ENCODE measurements around the gene RCHY1.
"Not testable (repeated sequence)": the region's sequence is repeated elsewhere in the genome, so short reads cannot be mapped to it uniquely, and the experiment has no call there.

RCHY1 gene

DNA sequence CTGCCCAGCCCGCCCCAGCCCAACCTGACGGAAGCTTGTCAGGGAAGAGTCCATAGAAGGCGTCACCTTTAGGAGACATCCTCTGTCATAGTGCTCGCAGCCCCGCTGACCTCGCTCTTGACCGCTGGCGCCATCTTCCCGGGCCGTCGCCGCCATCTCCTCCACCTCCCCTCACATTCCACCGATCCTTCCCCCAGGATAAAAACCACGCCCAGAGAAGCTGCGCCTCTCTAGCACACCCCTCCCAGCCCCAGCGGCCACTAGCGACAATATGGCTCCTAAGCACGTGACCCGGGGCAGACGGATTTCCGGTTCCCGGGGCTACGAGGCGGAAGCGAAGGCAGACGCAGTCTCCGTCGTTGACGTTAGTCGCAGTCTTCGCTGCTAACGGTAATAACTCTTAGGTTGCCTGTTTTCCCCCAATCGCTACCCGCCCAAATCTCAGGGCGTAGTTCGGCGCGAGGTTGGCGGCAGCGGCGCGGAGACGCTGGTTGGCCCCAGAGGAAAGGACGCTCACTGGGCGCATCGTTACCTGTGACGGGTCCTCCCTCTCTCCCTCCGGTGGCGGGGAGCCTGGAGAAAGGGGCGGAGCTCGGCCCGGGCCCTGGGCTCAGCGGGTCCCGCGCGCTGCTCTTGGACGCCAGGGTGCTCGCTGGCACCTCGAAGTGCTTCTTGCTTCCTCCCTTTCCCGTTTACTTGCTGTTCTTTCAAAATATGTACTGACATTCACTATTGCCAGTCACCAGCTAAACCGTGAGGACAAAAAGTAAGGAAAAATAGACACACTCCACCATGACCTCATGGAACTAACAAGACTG lies at the start of gene RCHY1, which contains the start of gene THAP6:
TSS of gene RCHY1 (minus strand) at position 273 of the 818 bp plus-strand sequence. CDS start at position 156, 117 bp downstream.
TSS of gene THAP6 (plus strand) at position 343 of the 818 bp plus-strand sequence. CDS start 980 bp downstream, outside the sequence.
- DNase-seq = peak; percentile 91 to 92

DNA sequence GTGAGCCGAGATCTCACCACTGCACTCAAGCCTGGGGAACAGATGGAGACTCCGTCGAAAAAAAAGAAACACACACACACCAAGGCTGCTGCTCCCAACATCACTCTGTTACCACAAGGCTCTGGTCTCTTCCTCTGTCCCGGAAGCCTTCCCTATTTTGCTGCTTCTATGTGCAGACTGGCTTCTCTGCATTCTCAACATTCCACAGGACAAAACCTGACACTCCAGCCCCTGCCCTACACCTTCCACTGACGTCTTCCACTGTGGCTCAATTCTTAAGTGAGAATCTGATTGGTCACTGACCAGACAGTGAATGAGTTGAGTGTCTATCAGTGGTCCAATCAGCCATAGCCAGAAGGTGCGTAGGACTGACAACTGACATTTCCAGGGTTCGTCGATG lies 47.6 kb upstream of the RCHY1 start:
- DNase-seq = no peak

DNA sequence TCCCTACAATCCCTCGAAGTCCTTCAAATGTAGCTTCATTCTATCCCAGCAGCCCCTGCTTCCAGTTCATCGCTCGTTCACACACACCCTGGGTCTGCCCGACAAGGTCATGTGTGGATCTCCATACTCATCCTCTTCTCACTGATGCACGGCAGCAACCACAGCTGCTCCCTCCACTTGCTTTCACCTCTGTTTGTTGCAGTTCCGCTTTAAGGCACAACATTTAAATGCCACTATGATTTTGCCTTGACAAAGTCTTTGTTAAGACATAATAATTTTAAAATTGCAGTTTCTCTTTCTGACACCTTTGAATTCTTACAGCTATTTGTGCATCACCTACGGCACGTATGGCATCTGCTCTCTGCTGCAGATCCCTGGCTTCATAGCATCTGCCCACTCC lies 43.5 kb upstream of the RCHY1 start:
- no peak for DNase-seq

DNA sequence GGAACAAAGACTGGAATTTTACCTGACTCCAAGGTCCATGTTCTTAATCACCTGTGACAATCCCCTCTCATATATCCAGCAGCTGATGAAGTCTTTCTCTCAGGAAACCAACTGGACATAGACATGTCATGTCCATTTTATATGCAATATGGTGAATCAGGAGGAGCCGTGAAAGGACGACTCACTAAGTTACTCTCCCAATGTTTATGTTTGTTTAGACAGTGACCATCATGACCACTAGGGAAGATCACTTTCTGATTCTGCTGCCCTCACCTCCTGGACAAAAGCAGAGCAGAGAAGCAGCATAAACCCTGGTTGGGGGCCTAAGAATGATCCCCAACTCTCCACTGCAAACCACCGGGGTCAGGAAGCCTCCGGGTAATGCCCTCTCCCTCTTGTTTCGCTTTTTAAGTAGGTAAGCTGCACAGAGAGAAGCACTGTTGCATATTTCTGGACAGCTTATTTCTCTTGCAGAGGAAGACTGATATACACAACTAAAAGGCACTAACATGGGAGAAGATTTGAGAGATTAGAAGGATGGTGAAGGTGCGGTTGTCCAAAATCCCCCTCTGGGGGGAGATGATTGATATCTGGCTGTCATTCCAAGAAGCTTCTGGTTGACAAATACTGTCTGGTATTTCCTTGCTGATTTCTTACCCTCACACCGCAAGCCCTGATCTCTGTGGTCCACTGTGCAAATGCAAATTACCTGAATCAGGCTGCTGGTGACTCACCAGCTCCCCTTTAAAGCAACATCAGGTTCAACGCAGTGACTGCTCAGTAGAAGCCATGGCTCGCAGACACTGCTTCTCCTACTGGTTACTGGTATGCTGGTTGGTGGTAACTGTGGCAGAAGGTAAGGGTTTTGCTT lies 41.3 kb upstream of the RCHY1 start, which contains the start of gene ODAPH:
TSS of gene ODAPH (plus strand) at position 773 of the 871 bp plus-strand sequence. CDS start at position 790, 17 bp downstream.
- DNase-seq = peak in 1 of 2 donors; percentile 3

DNA sequence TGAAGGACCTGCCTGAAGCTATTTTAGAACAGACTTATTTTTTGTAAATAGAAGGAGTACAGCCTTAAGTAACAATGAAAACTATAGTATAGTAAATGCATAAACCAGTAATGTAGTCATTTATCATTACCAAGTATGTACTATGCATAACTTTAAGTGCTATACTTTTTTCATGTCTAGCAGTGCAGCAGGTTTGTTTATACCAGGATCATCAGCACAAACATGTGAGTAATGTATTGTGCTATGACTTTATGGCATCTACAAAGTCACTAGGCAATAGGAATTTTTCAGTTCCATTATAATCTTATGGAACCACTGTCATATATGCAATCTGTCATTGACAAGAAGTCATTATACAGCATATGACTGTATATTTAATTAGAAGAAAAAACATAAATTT lies 38.2 kb upstream of the RCHY1 start:
- DNase-seq = no peak

DNA sequence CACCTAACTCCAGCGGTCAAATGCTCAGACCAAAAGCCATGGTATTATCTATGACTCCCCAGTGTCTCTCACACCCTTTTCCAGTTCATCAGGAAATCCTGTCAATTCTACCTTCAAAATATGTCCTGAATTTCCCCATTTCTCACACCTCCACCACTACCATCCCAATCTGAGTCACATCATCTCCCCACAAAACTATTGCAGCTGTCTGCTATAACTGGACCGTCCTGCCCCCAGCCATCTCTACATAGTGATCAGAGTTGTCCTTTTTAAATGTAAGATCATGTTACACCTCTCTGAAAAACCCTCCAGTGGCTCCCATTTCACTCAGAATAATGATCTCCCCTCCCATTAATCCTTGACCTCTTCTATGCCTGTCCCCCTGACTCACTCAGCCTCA lies 34.8 kb upstream of the RCHY1 start:
- DNase-seq = no peak

DNA sequence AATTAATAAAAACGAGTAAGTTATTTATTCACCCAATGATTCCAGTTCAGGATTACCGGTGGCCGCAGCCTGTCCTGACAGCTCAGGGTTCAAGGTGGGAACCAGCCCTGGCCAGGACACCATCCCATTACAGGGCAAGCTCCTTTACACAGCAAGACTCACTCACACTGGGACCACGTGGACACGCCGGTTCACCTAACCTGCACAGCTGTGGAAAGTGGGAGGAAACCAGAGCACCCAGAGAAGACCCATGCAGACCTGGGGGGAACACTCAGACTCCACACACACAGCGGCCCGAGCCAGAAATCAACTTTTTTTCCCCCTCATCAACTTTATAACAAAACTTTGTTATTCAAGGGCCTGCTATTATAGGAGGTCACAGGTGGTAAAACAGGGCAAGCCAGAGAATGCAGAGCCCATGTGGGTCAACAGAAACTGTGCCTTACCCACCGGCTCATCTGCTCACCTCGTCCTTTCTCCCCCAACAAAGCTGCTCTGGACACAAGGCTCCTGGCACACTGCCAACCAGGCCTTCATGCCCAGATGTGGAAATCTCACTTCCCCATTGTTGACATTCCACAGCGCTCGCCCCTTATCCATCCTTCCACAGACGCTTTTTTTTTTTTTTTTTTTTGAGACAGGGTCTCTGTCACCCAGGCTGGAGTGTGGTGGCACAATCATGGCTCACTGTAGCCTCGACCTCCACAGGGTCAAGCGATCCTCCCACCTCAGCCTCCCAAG lies 33.6 kb upstream of the RCHY1 start:
- no peak for DNase-seq

DNA sequence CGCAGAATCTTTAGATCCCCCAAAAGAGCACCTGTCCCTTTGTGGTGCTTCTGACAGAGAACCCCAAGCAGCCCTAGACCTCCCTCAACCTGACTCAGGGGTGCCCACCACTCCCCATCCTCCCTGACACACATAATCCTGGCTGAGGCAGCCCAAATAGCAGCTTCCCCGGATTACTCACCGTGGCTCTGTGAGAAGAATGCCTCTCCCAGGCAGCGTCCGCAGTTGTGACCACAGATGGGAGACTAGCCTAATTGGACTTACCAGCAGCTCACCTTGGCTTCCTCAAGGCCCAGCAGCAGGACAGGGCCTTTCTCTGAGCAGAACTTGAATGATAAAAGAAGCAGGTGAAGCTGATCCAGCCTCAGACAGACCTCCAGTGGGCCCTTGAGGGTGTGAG lies 31.3 kb upstream of the RCHY1 start:
- no peak for DNase-seq

DNA sequence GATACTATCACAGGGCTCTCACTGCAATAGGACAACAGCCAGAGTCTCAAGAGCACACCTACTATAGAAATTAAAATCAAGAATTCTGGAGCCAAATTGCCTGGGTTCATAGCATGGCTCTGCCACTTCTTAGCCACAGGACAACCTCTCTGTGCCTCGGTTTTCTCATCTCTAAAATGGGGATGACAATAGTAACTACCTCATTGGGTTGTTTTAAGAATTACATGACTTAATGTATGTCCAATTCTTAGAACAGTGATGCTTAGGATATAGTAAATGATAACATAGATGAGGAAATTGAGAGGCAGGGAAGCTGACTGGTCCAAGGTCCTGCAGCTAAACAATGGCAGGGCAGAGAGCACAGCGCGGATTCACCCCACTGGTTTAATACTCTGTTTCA lies 30.7 kb upstream of the RCHY1 start:
- DNase-seq = no peak

DNA sequence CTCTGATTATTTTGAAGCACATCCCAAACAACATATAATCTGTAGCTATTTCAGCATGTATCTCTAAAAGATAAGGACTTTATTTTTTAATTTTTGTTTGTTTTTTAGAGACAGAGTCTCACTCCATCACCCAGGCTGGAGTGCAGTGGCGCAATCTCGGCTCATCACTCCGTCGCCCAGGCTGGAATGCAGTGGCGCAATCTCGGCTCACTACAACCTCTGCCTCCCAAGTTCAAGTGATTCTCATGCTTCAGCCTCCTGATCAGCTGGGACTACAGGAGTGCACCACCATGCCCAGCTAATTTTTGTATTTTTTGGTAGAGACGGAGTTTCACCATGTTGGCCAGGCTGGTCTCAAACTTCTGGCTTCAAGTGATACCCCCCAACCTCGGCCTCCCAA lies 30.0 kb upstream of the RCHY1 start:
- DNase-seq = not testable (repeated sequence)

DNA sequence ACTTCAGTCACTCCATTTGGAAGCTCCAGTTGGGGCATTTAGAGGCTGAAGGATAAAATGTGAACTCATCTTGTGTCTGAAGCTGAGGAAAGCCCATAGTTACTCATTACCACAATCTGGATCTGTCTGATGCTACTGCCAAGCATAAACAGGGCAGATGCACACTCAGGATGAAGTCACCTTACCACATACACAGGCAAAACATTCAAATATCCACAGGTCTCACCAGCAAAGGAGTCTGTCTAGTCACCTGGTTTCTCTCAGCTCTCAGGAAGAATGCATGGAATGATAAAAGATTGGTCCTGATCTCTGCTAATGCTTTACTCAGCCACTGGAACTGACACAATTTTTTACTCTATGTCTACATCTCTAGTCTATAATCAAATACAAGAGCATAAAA lies 28.6 kb upstream of the RCHY1 start:
- no peak for DNase-seq

DNA sequence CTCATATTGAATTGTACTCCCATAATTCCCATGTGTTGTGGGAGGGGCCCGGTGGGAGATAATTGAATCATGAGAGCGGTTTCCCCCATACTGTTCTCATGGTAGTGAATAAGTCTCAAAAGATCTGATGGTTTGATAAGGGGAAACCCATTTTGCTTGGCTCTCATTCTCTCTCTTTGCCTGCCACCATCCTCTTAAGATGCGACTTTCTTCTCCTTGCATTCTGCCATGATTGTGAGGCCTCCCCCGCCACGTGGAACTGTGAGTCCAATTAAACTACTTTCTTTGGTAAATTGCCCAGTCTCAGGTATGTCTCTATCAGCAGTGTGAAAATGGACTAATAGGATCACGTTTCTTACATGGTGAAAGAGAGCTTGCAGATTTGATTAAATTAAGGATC lies 23.1 kb upstream of the RCHY1 start:
- not testable (repeated sequence) for DNase-seq

DNA sequence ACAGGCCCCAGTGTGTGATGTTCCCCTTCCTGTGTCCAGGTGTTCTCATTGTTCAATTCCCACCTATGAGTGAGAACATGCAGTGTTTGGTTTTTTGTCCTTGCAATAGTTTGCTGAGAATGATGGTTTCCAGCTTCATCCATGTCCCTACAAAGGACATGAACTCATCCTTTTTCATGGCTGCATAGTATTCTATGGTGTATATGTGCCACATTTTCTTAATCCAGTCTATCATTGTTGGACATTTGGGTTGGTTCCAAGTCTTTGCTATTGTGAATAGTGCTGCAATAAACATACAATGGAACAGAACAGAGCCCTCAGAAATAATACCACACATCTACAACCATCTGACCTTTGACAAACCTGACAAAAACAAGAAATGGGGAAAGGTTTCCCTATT lies 19.7 kb upstream of the RCHY1 start:
- DNase-seq = not testable (repeated sequence)

DNA sequence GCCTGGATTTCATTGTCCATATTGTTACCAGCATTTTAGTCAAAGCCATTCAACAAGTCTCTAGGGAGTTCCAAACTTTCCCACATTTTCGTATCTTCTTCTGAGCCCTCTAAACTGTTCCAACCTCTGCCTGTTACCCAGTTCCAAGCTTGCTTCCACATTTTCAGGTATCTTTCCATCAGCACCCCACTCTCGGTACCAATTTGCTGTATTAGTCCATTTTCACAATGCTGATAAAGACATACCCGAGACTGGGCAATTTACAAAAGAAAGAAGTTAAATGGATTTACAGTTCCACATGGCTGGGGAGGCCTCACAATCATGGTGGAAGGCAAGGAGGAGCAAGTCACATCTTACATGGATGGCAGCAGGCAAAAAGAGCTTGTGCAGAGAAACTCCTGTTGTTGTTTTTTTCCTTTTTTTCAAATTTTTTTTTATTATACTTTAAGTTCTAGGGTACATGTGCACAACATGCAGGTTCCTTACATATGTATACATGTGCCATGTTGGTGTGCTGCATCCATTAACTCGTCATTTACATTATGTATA lies 19.2 kb upstream of the RCHY1 start:
- DNase-seq = not testable (repeated sequence)

DNA sequence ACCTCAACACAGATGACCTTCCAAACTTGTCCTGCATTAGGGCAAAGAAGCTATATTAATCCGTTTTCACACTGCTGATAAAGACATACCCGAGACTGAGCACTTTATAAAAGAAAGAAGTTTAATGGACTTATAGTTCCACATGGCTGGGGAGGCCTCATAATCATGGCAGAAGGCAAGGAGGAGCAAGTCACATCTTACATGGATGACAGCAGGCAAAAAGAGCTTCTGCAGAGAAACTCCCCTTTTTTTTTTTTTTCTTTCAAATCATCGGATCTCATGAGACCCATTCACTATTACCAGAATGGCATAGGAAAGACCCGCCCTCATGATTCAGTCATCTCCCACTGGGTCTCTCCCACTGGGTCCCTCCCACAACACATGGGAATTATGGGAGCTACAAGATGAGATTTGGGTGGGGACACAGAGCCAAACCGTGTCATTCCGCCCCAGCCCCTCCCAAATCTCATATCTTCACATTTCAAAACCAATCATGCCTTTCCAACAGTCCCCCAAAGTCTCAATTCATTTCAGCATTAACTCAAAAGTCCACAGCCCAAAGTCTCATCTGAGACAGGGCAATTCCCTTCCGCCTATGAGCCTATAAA lies 17.4 kb upstream of the RCHY1 start:
- not testable (repeated sequence) for DNase-seq

DNA sequence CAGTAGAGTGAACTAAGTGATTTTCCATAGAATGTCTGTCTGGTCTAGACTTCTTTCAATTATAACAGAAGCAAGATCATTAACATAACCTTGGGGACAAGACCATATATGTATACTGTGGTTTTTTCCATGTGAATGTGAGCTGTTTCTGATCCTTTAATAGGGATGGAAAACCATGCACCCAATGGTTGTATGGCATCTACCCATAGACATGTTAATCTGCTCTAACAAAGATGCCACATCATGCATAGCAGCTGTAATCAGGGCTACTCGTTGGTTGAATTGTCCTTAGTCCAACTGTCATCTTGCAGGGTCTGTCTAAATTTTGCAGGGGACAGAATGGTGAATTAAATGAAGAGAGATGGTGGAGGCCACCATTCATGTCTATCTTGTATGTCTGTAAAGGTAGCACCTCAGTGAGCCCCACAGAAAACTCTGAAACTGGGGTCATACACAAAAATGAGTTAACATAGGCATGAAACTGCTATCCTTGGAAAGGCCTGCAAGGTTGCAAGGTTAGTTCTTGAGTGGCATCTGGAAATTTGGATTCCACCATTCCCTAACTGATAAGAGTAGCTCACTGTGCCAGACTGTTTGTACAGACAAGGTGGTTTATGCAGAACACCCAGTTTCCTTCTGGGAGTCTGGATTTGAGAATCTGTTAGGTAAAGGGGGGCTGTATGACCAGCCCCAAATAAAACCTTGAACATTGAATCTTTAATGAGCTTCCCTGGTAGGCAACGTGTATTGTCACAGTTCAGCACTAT lies 16.5 kb upstream of the RCHY1 start:
- DNase-seq = no peak

DNA sequence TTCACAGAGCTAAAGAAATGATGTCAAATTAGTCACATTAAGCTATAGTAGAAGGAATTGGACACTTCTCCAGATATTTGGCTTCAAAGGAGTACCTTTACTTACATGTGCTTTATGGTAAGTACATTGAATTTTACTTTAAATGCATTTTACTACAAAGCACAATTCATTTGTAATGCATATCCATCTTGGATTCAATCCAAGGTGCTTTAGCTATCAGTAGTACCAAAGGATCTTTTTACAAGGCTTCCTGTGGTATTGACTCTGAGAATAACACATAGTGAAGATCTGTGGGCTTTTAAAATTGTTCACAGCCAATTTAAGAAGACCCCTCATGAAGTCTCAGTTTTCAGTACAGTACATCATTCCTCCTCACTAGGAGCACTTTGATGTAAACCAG lies 13.3 kb upstream of the RCHY1 start:
- DNase-seq = no peak

DNA sequence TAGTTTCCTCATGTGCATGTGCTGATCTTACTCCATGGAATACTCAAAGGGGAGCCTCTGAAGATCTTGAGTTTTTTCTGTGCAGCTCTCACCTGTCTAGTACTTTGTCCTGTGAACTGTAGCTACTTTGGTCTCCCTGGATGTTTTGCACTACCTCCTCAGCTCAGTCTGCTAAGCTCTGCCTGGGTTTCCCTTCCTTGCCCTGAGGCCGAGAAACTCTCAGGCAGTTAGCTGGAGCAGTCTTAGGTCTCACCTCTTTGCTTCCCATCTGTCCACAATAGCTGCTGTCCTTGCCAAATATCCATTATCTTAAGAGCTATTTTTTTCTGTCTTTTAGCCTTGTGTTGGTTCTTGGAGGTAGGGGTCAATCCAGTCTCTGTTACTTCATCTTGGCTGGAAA lies 11.7 kb upstream of the RCHY1 start:
- no peak for DNase-seq

DNA sequence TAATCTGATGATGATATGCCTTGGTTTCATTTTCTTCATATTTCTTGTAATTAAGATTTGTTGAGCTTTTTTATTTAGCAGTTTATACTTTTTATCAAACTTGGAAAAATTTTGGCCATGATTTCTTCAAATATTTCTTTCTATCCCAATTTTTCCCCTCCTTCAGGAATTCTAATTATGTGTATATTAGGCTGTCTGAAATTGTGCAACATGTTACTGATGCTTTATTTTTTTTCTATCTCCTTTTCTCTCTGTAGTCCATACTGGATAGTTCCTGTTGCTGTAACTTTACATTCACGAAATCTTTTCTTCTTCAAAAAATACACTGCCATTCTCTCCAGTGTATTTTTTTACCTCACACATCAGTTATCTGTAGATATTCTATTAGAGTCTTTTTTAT lies 10.9 kb upstream of the RCHY1 start:
- no peak for DNase-seq

DNA sequence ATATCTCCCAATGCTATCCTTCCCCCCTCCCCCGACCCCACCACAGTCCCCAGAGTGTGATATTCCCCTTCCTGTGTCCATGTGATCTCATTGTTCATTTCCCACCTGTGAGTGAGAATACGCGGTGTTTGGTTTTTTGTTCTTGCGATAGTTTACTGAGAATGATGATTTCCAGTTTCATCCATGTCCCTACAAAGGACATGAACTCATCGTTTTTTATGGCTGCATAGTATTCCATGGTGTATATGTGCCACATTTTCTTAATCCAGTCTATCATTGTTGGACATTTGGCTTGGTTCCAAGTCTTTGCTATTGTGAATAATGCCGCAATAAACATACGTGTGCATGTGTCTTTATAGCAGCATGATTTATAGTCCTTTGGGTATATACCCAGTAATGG lies 5.2 kb upstream of the RCHY1 start:
- DNase-seq = not testable (repeated sequence)

DNA sequence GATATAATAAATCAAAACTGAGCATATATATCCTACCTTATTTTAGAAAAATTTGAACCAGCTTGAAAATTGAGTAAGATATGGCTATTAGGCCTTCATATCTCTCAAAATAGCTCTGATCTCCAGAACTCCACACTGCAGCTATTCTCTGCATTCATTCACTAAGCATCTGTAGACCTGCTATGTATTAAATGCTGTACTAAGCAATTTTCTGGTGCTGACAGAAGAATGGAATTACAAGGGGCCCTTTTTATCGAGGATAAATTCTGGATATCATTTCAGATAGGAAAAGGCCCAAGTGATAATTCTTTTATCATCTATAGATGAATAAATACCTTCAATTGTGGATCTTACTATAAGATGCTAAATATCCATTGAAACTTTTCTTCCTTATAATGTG lies 1.9 kb upstream of the RCHY1 start:
- DNase-seq = no peak

Data from CD4-positive, alpha-beta T cell treated with Interleukin-4 for 1 hour (primary cell).